GM12891 (cell line): ENCODE measurements around the gene ZNF227. TPM values are rescaled to one million over a fixed set of nuclear protein-coding genes. Genes with fewer than 3 reads are reported as not detected.
"Not testable (repeated sequence)": the region's sequence is repeated elsewhere in the genome, so short reads cannot be mapped to it uniquely, and the experiment has no call there.

Experiments used
- DNase-seq: peaks from one replicate; pipeline ENCODE4 v3.0.0; 2011; ENCODE audit warnings: low spot score; ENCODE audit not compliant: insufficient read length
- FAIRE-seq: peaks from 2 replicates; lab custom pipeline; 2011; peaks lifted over from hg19 to GRCh38; lab: Jason Lieb, UNC
- PAX5 ChIP-seq: IDR thresholded peaks from 2 replicates; pipeline ENCODE4 v1.6.1; 2011; ENCODE audit warnings: low read length, moderate library complexity, mild to moderate bottlenecking; ENCODE audit not compliant: insufficient read depth, severe bottlenecking
- POLR2A ChIP-seq: IDR thresholded peaks from 2 replicates; pipeline ENCODE4 v1.6.1; 2011; ENCODE audit warnings: low read depth, low read length, control low read depth
- POLR2AphosphoS5 ChIP-seq: IDR thresholded peaks from 2 replicates; pipeline ENCODE4 v1.6.1; 2011; ENCODE audit warnings: low read depth, low read length, control low read depth
- POU2F2 ChIP-seq: IDR thresholded peaks from 2 replicates; pipeline ENCODE4 v1.6.1; 2011; ENCODE audit warnings: low read depth, mild to moderate bottlenecking, control low read depth, low read length, moderate library complexity
- SPI1 ChIP-seq: IDR thresholded peaks from 2 replicates; pipeline ENCODE4 v1.6.1; 2011; ENCODE audit warnings: low read depth, low read length, control low read depth
- TAF1 ChIP-seq: IDR thresholded peaks from 2 replicates; pipeline ENCODE4 v1.6.1; 2011; ENCODE audit warnings: low read depth, low read length, control low read depth
- polyA plus RNA-seq: library from polyadenylated mRNA; unstranded; fragments of >200 nt; gene quantifications from one replicate; pipeline ENCODE4 v1.2.1, GENCODE V29; 2012; ENCODE audit warnings: low read depth, missing spikeins, inconsistent platforms; ENCODE audit not compliant: missing spikeins

Gene ZNF227
- polyA plus RNA-seq, result 9.2 TPM

DNA sequence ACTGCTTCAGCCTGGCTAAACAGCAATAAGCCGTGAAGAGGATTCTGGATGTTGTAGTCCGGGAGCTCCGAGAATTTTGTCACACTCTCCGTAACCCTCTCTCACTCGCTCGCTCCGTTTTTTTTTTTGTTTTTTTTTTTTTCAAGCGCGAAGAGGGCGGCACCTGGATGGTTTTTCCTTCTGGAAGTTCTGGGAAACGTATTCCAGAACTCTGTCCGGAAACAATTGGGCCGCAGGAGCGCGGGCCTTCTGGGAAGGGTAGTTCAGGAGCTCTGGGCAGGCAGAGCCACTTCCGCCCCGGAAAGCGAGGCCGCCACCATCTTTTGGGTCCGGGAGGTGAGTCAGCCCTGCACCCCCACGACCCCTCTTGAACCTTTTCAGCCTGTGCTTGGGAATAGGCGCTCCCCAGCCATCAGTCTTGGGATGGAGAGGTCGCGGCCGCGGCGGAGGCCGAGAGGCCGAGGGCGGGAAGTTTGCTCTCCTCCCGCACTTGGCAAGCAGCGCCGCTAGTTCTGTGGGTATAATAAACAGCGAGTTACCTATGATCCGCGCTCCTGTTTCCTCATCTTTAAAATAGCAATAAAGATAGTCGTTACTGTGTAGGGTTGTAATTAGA is at the start of gene ZNF227:
Gene ZNF227 (plus strand): TSS at position 283 of the 616 bp plus-strand sequence. CDS start 5,261 bp downstream, outside the sequence.
- DNase-seq (peak; percentile 50), FAIRE-seq (peak; percentile 95)
- TF ChIP-seq PAX5 (no peak), POLR2AphosphoS5 (peak; percentile 57; the same call in 1 of the 2 replicates), POLR2A (peak; percentile 71), TAF1 (peak; percentile 67), SPI1 (peak; percentile 63), POU2F2 (no peak)

- TF ChIP-seq POU2F2 (no peak), TAF1 (no peak), PAX5 (no peak), POLR2A (no peak), POLR2AphosphoS5 (no peak), SPI1 (no peak)
- DNase-seq (no peak), FAIRE-seq (no peak)
Observed at GRCh38 chr19:44163789-44164188, 48.5 kb upstream of the ZNF227 start.

DNA sequence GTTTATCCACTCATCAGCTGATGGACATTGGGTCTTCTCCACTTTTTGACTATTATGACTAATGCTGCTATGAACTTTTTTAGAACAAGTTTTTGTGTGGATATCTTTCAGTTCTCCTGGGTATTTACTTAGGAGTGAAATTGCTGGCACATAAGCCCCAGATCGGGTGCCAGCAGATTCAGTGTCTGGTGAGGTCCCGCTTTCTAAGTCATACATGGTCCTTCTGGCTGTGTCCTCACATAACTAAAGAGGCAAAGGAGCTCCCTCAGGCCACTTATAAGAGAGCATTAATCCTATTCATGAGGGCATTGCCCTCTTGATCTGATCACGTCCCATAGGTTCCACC is 48.0 kb upstream of the ZNF227 start:
- no peak for FAIRE-seq
- TF ChIP-seq TAF1 (no peak), POLR2AphosphoS5 (no peak), SPI1 (no peak), POLR2A (no peak), POU2F2 (no peak), PAX5 (no peak)
- DNase-seq, result no peak

DNA sequence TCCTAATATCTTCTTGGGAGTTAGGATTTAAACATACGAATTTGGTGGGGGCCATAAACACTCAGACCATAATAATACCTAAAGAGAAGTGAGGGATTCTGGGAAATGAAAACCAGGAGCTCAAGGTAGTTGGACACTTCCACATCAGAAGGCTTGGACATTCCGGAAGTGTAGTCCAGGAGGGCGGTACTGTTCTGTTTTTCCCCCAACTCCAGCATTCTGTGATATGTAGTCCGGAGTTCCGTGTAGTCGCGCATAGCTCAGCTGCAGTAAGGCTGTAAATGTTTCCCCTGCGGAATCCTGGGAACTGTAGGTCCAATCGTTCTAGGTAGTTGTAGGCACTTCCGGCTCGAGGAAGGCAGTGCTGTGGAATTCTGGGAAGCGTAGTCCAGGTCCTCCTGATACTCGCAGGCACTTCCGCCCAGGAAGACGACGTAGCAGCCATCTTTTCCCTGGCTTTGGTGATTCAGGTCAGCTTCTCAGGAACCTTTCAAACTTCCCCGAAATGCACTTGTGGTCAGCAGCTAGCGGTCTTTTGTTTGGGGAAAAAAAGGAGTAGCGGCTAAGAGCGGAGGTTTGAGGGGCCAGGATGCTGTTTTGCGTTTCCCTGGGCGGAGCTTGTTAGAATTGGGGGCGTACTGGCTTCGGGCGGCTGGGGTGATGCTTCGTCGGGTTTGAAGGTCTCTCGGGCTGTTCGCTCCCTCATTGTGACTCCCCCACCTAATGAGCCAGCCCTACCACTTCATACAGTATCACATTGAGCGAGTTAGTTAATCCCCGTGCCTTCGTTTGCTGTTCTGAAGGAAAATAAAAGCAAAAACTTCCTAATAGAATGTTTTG is 47.4 kb upstream of the ZNF227 start, which contains the start of gene ZNF226:
Gene ZNF226 (plus strand): TSS at position 428 of the 840 bp plus-strand sequence. CDS start 4,981 bp downstream, outside the sequence.
- TF ChIP-seq PAX5 (no peak), POLR2A (peak; percentile 87), TAF1 (no peak; the same call in 1 of the 2 replicates), SPI1 (peak; percentile 79), POLR2AphosphoS5 (peak; percentile 82; the same call in 1 of the 2 replicates), POU2F2 (0 out of 2 replicates have a peak, but pooled peaks have one; percentile 9)
- FAIRE-seq, result peak; percentile 98

GRCh38 chr19:44170660-44171059 is 41.7 kb upstream of the ZNF227 start:
- not testable (repeated sequence) for DNase-seq, FAIRE-seq

More for the DNA sequence above, 47.4 kb upstream of the ZNF227 start, which contains the start of gene ZNF226:
- peak; percentile 46 for DNase-seq

DNA sequence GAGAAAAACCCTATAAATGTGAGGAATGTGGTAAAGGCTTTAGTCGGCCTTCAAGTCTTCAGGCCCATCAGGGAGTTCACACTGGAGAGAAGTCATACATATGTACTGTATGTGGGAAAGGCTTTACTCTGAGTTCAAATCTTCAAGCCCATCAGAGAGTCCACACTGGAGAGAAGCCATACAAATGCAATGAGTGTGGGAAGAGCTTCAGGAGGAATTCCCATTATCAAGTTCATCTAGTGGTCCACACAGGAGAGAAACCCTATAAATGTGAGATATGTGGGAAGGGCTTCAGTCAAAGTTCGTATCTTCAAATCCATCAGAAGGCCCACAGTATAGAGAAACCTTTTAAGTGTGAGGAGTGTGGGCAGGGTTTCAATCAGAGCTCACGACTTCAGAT is 35.7 kb upstream of the ZNF227 start:
- no peak for TF ChIP-seq SPI1
- TF ChIP-seq POLR2A, result no peak
- TF ChIP-seq TAF1, result no peak
- no peak for FAIRE-seq
- DNase-seq, result no peak

- FAIRE-seq (no peak), DNase-seq (no peak)
- no peak for TF ChIP-seq SPI1
- no peak for TF ChIP-seq POU2F2
- no peak for TF ChIP-seq POLR2AphosphoS5
- TF ChIP-seq PAX5, result no peak
- no peak for TF ChIP-seq POLR2A
- no peak for TF ChIP-seq TAF1
Observed at GRCh38 chr19:44180968-44181367, 31.4 kb upstream of the ZNF227 start.

GRCh38 chr19:44182145-44182544 is 30.2 kb upstream of the ZNF227 start:
- FAIRE-seq (no peak), DNase-seq (no peak)
- TF ChIP-seq TAF1, result no peak
- no peak for TF ChIP-seq PAX5
- no peak for TF ChIP-seq POLR2A
- TF ChIP-seq POU2F2, result no peak
- no peak for TF ChIP-seq POLR2AphosphoS5
- no peak for TF ChIP-seq SPI1

DNA sequence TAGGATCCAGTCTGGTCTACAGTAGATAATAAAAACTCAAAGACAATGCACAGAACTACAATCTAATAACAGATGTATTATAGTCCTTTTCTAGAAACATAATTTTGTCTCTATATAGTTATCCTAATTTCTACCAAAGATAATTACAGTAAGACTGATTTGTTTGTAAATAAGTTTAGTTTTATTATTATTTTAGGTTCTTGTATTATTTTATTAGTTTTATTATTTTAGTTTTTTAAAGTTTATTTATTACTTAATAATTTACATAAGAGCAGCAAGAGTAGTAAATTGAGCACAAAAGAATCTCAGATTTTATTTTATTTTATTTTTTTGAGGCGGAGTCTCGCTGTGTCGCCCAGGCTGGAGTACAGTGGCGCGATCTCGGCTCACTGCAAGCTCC is 22.3 kb upstream of the ZNF227 start:
- FAIRE-seq, result no peak
- DNase-seq, result no peak
- TF ChIP-seq POU2F2 (no peak), TAF1 (no peak), PAX5 (no peak), SPI1 (no peak), POLR2AphosphoS5 (no peak), POLR2A (no peak)

GRCh38 chr19:44192127-44192526 is 20.2 kb upstream of the ZNF227 start:
- no peak for TF ChIP-seq SPI1
- no peak for TF ChIP-seq POU2F2
- no peak for TF ChIP-seq TAF1
- no peak for TF ChIP-seq PAX5
- no peak for TF ChIP-seq POLR2A
- no peak for TF ChIP-seq POLR2AphosphoS5
- FAIRE-seq (no peak), DNase-seq (no peak)
